AG10803 (cell line): ENCODE measurements around the gene PNPO.
A peak's percentile ranks its signal among the peaks of the same experiment; 100 is the strongest.
"Not testable (repeated sequence)": the region's sequence is repeated elsewhere in the genome, so short reads cannot be mapped to it uniquely, and the experiment has no call there.

Experiments used
- DNase-seq: peaks from one replicate; pipeline ENCODE4 v3.0.0; 2010; ENCODE audit warnings: low read depth
- H3K4me3 ChIP-seq: 2 replicates; pipeline ENCODE4 v1.5.1; 2011; ENCODE audit warnings: mild to moderate bottlenecking, low read length, control low read depth
- CTCF ChIP-seq: conservative IDR thresholded peaks from 2 replicates; pipeline ENCODE4 v1.5.1; 2011; ENCODE audit warnings: mild to moderate bottlenecking, low read length, control low read depth, inconsistent platforms

PNPO gene

GRCh38 chr17:47931848-47932247 lies 9.5 kb upstream of the PNPO start:
- TF ChIP-seq CTCF: no peak
- H3K4me3 ChIP-seq: no peak overlapping the region
- no peak for DNase-seq

- no peak for TF ChIP-seq CTCF
- H3K4me3 ChIP-seq: no peak overlapping the region
- DNase-seq: peak; percentile 15
Measured at GRCh38 chr17:47934856-47935255, 6.5 kb upstream of the PNPO start.

GRCh38 chr17:47935468-47935867 lies 5.9 kb upstream of the PNPO start:
- not testable (repeated sequence) for DNase-seq, H3K4me3 ChIP-seq

GRCh38 chr17:47935961-47936360 lies 5.4 kb upstream of the PNPO start:
- no peak overlapping the region for H3K4me3 ChIP-seq
- DNase-seq: peak; percentile 80
- no peak for TF ChIP-seq CTCF

GRCh38 chr17:47937941-47938340 lies 3.4 kb upstream of the PNPO start:
- H3K4me3 ChIP-seq: no peak overlapping the region
- no peak for TF ChIP-seq CTCF
- DNase-seq: no peak

- no peak for DNase-seq
- H3K4me3 ChIP-seq: peak overlapping the region; percentile 88
- TF ChIP-seq CTCF: no peak
Measured at GRCh38 chr17:47942096-47942510, 732 bp downstream of the PNPO start.

- DNase-seq: no peak
- TF ChIP-seq CTCF: no peak
- H3K4me3 ChIP-seq: peak overlapping the region; percentile 88
Measured at GRCh38 chr17:47942568-47942967, 1.2 kb downstream of the PNPO start.

- H3K4me3 ChIP-seq: no peak overlapping the region
- DNase-seq: peak; percentile 25
- TF ChIP-seq CTCF: no peak
Measured at GRCh38 chr17:47945080-47945479, 3.7 kb downstream of the PNPO start.
